ENCODE results near the gene ADM.

- TF ChIP-seq, protein P1, sequence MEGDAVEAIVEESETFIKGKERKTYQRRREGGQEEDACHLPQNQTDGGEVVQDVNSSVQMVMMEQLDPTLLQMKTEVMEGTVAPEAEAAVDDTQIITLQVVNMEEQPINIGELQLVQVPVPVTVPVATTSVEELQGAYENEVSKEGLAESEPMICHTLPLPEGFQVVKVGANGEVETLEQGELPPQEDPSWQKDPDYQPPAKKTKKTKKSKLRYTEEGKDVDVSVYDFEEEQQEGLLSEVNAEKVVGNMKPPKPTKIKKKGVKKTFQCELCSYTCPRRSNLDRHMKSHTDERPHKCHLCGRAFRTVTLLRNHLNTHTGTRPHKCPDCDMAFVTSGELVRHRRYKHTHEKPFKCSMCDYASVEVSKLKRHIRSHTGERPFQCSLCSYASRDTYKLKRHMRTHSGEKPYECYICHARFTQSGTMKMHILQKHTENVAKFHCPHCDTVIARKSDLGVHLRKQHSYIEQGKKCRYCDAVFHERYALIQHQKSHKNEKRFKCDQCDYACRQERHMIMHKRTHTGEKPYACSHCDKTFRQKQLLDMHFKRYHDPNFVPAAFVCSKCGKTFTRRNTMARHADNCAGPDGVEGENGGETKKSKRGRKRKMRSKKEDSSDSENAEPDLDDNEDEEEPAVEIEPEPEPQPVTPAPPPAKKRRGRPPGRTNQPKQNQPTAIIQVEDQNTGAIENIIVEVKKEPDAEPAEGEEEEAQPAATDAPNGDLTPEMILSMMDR (IDR thresholded peaks at IDR 0.05; ENCODE audit: low read length) = no peak
- TF ChIP-seq EZH2phosphoT487 (IDR thresholded peaks at IDR 0.05; ENCODE audit: low read length) (no peak), EZH2 (optimal IDR thresholded peaks at IDR 0.05; ENCODE audit: low read depth, low read length) (no peak)
Observed at GRCh38 chr11:10329356-10329755, 24.5 kb downstream of the ADM start.

All from MM.1S (cell line).